K562 (cell line): Measurements from ENCODE around the gene GAA.

Source experiments
- ATF6 ChIP-seq: sonication (generic); formaldehyde crosslinking; IDR thresholded peaks from 2 replicates; pipeline ENCODE4 v1.4.0; 2020; ENCODE audit warnings: mild to moderate bottlenecking, missing genetic modification reagents
- CTCF ChIP-seq, 3 experiments: IDR thresholded peaks in 2 of 3; conservative IDR thresholded peaks in 1 of 3; 2 replicates each; pipeline ENCODE4 v1.5.1; 2011 to 2012; ENCODE audit warnings: low read length in 3 of 3, mild to moderate bottlenecking in 3 of 3, control low read depth in 2 of 3, improper control_type of control experiment in 1 of 3, inconsistent platforms in 1 of 3, low read depth in 1 of 3, mixed read lengths in 1 of 3, moderate library complexity in 1 of 3; ENCODE audit not compliant: insufficient read depth in 2 of 3
- JUN ChIP-seq, 2 experiments: sonication (generic) in 1 of 2; formaldehyde crosslinking in 1 of 2; IDR thresholded peaks; 2 replicates each; pipeline versions ENCODE4 v1.6.1 to v1.8.0; 2012 to 2022; ENCODE audit warnings: borderline replicate concordance in 2 of 2, mild to moderate bottlenecking in 2 of 2, improper control_type of control experiment in 1 of 2, low read depth in 1 of 2, low read length in 1 of 2, missing genetic modification reagents in 1 of 2
- POLR2AphosphoS5 ChIP-seq: IDR thresholded peaks from 2 replicates; pipeline ENCODE4 v1.6.1; 2011; ENCODE audit warnings: mild to moderate bottlenecking, low read depth, low read length, moderate library complexity; ENCODE audit not compliant: control insufficient read depth, insufficient read depth
- RBM39 ChIP-seq: fragments of 200-400 bp; formaldehyde crosslinking; optimal IDR thresholded peaks from 2 replicates; pipeline ENCODE3; 2018; ENCODE audit warnings: low read depth, low read length
- TEAD4 ChIP-seq, 2 experiments: sonication (generic) in 1 of 2; formaldehyde crosslinking in 1 of 2; IDR thresholded peaks; 2 replicates each; pipeline versions ENCODE4 v1.6.1 to v1.8.0; 2012 to 2022; ENCODE audit warnings: borderline replicate concordance in 1 of 2, inconsistent platforms in 1 of 2, low read length in 1 of 2, mild to moderate bottlenecking in 1 of 2, missing genetic modification reagents in 1 of 2
- YY1 ChIP-seq, 3 experiments: IDR thresholded peaks; 2 replicates each; pipeline ENCODE4 v1.6.1; 2011; ENCODE audit warnings: low read length in 2 of 3, mild to moderate bottlenecking in 2 of 3, moderate library complexity in 2 of 3, borderline replicate concordance in 1 of 3, control low read depth in 1 of 3, low read depth in 1 of 3; ENCODE audit not compliant: insufficient read depth in 3 of 3, insufficient replicate concordance in 2 of 3, control insufficient read depth in 1 of 3, insufficient read length in 1 of 3; ENCODE audit errors: extremely low read depth in 1 of 3
- ZBTB26 ChIP-seq: fragments of 450-650 bp; formaldehyde crosslinking; IDR thresholded peaks from 2 replicates; pipeline ENCODE4 v1.4.0; 2022; ENCODE audit warnings: missing genetic modification characterization
- ZNF717 ChIP-seq: fragments of 250-450 bp; sonication (Bioruptor Pico); IDR thresholded peaks from 2 replicates; pipeline ENCODE4 v1.5.0; 2021

- TF ChIP-seq YY1 (IDR thresholded peaks at IDR 0.05; ENCODE audit: borderline replicate concordance in 1 of 3, control insufficient read depth in 1 of 3, extremely low read depth in 1 of 3, insufficient read depth in 3 of 3, insufficient read length in 1 of 3, insufficient replicate concordance in 2 of 3, low read depth in 1 of 3, low read length in 2 of 3) (no peak), ZNF717 (no peak), RBM39 (no peak), JUN (IDR thresholded peaks at IDR 0.05; ENCODE audit: borderline replicate concordance, low read depth, low read length) (no peak), JUN (CRISPR knock-in tag; IDR thresholded peaks at IDR 0.05; ENCODE audit: borderline replicate concordance) (no peak), ZBTB26 (no peak), CTCF (IDR thresholded peaks at IDR 0.05 in 2 of 3, conservative IDR thresholded peaks at IDR 0.05 in 1 of 3; ENCODE audit: insufficient read depth in 2 of 3, low read depth in 1 of 3, low read length in 3 of 3) (no peak), ATF6 (CRISPR knock-in tag) (no peak), TEAD4 (IDR thresholded peaks at IDR 0.05; ENCODE audit: low read length) (no peak), TEAD4 (CRISPR knock-in tag; IDR thresholded peaks at IDR 0.05; ENCODE audit: borderline replicate concordance) (no peak), POLR2AphosphoS5 (no peak)
Measured at GRCh38 chr17:80145076-80146075, 44.0 kb downstream of the GAA start.
